Measurements from ENCODE around the gene DLGAP3.
A peak's percentile ranks its signal among the peaks of the same experiment; 100 is the strongest.

Gene DLGAP3

DNA sequence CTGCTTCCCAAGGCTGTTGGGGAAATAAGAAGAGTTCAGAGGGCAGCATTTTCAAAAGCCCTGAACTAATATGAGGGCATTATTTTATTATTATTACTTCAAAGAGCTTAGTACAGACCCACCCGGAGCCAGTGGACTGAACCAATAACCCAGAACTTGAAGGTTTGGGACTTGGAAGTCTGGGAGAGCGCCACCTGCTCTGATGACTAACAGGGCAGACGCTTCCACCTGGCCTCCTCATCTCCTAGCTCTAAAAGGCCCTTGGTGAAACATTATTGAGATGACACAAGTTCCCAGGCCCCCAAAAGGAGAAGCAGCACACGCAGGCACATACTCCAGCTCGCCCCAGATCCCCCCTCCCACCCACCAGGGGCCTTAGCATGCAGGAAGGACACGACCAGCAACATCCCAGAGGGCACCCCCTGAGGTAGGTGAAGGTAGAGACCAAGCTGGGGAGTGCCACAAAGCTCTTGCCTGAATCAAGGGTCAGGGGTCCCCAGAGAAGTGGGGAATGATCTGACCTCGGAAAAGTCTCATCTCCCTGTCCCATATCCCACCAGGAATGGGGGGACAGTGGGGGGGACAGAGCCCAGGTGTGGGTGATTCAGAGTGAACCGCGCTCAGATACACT is 1.3 kb downstream of the DLGAP3 start:
- no peak for DNase-seq

DNA sequence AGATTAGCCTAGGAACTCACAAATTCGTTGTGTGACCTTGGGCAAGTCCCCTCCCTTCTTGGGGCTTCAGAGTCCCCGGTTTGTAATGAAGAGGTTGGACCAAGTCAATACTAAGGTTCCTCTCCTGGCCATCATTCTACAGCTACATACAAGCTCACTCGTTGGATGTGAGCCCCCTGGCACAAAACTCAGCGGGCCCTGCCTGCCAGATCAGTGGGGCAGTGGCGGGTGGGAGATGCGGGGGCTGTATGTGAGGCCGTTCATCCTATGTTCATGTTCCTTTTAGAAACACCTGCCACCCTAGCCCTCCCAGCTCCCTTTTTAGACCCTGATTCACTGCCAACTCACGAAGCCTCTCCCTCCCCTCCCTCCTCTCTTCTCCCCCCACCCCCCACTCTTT is 2.1 kb downstream of the DLGAP3 start:
- DNase-seq, result no peak

DNA sequence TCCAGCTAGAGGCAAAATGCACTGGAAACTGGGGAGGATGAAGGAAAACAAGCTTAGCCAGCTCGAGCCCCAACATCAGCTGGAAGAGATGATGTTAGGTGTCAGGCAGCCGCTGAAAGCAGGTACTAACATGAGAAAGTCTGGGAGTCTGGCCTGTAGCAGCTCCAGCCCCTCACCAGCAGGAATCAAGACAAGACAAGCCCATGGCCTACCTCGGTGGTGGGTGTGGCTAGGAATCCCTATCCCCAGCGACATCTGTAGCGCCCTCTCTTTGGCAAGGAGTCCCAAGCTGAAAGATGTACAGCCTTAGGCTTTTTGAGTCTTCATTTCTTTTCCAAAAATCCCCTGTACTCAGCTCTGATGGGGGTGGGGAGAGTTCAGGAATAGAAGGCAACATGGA is 2.6 kb downstream of the DLGAP3 start:
- no peak for DNase-seq

DNA sequence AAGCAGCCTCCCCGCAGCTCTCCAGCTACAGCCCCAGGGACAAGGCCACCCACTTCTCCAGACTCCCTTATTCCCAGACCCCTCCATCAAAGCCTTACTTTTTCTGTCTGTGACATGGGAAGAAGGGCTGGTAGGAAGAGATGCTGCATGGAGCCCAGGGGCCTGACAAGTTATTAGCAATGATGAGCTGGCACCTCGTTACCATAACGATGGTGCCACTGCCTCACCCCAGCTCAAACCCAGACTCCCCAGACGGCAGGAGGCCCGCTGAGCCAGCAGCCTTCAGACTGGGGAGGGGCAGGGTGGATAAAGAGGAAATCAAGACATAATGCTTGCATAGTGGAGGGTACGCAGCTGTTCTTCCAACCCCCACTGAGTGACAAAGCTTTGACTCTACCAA is 3.3 kb downstream of the DLGAP3 start:
- no peak for DNase-seq

DNA sequence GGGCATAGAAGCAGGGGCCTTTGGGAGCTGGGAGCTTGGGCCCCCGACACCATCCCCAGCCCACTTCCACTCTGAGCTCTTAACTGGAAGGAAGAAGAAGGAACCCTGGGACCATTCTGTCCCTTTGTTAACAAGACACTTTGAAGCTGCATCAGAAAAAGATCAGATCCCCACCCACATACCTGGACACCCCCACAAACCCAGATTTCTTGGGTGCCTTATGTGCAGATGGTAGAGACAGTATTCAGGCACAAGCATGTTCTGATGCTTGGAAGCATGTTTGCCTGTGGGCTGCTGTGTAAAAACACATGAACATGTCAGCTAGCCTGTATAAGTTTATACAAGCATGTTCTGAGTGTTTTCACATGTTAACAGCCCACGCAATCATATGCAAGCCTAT is 3.7 kb downstream of the DLGAP3 start:
- no peak for DNase-seq

DNA sequence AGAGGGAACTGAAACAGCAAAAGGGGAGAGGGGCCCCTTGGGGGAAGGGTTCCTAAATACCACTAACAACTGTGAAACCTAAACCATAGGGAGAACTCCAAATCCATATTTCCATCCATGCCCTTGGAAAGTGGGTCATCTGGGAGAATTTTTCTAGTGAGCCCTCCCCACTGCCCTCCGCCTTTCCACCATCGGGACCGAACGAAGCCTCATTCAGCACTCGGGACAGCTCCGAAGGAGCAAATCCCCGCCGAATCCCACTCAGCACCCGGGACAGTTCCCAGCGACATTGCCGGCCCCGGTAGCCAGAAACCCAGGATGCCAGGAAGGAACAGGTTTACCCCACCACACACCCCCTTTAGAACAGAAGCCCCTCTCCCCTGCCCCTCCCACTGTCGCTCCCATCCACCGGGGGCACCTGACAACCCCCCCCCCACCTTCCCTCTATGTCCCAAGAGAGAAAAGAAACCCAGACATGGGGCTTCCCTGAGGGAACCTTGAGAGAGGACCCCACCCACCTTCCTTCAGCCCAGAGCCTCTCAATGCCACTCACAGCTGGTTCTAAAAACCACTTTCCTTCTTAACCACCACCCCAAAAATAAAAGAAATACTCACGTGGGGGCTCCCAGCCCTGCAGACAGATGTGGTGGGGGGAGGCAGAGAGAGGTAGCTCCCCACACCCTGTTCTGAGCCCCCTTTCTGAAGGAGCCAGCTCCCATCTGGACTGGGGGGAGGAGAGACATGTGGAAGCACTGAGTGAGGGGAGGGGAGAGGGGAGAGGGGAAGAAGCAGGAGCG is 4.5 kb downstream of the DLGAP3 start:
- peak; percentile 50 to 71 for DNase-seq

DNA sequence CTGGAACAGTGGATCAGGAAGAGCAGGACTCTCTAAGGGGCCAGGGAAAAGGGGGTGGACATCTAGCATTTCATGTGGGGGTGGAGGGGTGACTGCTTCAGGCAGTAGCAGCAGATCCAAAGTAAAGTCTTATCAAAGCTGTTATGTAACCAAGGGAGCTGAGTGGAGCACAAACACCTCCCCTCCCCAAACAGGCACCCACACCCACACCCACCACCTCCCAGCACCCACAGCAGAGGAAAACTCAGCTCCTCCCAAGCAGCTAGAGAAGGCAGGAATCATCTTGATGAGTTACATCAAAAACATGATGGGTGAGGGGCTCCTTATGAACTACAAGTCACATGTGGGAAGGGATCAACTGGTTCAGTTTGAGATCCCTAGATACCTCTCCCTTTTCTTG is 6.0 kb downstream of the DLGAP3 start:
- no peak for DNase-seq

DNA sequence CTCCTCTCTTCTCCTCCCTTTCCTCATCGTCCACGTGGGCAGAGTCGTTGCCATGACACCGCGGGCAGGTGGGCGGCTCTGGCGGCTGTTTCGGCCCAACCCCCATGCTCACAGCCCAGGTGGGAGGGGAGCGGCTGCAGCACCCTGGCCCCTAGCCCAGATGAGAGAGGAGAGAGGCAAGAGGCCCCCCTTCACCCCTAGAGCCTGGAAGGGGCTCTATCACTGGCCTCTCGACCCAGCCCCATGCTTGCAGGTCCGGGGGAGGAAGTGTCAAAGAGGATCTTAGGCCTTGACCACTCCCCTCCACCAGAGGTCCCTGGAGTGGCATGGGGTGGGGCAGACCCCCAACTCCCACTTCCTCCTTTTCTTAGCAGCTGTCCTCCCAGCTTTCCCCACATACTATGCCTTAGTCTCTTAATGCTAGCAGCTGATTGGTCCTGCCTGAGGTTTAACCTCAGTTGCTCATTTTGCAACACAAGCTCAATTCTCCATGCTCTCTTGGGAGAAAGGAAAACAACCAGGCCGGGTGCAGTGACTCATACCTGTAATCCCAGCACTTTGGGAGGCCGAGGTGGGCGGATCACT is 10.4 kb downstream of the DLGAP3 start:
- peak; percentile 70 to 81 for DNase-seq

DNA sequence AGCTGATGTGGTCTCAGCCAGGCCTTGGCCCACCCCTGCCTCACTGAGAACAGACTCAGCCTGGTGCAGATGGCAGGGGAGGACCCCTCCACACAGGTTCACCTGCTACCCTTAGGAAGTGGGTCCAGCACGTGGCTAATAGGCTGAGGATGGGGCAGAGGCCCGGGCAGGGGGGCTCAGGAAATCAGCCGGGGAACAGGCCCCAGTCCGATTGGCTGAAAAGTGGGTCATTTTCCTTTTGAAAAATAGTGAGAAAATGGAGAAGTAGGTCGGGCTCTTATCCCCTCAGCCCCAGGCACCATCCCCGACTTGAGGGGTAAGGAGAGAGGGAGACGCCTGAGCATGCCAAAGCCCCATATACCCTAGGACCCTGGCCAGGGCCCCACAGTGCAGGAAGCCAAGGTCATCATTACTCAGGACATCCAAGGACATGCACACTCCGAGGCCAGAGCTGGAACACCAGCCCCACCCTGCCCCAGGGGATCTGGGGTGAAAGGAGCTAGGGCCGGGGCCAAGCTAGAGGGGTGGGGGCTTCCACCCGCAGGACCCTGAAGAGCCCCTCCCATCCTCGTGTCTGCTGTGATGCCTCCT is 11.0 kb downstream of the DLGAP3 start:
- DNase-seq, result no peak

DNA sequence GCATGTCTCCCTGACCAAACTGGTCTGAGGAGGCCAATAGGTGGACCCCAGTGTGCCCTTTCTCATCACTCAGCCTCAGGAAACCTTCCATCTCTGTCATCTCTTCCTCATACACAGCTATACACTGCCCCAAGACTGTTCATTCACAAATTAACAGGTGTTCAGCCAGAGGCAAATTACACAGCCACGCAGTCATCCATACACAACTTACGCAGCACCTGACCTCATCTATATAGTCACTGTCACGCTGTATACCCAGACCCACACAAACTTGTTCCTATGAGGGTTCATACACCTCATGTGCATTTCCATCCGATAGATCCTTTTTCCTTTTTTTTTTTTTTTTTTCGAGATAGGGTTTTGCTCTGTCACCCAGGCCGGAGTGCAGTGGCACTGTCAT is 12.4 kb downstream of the DLGAP3 start:
- DNase-seq, result no peak

DNA sequence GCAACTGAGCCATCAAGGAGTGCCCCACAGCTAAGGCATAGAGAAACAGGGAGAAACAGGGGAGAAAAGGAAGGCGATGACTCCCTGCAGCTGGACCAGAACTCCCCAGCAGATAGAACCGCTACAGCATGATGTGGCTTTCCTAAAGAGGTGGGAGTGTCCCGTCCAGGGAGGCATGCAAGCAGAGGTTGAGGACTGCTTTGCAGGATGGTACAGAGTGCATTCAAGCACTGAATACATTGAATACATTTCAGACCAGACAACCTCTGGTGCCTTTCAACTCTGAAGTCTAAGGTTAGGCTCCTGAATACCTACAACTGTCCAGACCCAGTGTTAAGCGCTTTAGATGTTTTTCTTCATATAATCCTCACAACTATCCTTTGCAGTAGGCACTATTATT is 13.3 kb downstream of the DLGAP3 start:
- no peak for DNase-seq

DNA sequence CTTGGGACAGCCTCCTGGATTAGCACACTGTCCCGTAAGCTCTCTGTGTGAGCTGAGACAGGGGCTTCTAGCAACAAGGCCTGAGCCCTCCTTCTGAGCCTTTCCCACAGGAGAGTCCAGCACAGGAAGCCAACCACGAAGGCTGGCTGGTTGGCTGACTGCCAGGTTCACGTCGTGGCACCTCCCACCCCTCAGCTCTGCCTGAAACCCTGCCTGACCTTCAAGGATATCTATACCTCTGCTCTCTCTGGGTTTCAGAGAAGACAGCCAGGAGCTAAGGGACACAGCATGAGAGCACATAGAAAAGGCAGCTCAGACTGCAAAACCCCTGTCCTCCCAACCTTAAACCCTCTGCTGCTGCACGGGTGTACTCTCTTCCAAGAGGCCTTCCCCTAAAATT is 13.9 kb downstream of the DLGAP3 start:
- no peak for DNase-seq

DNA sequence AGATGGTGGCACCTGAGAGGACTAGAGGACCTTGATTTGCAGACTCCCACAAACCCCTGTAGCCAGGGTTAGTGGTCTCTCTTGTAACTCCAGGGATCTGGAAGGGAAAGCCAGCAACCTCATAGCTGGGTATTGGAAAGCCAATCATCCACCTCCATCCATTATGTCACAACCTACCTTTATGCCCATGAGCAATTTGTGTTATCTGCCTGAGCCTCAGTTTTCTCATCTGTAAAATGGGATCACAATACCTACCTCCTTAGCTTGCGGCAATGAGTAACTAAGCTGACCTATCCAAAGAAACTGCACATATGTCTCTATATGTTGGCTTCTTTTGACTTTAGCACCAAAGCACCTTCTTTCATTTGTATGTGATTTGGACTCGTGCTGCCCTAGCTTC is 14.5 kb downstream of the DLGAP3 start:
- DNase-seq, result no peak

DNA sequence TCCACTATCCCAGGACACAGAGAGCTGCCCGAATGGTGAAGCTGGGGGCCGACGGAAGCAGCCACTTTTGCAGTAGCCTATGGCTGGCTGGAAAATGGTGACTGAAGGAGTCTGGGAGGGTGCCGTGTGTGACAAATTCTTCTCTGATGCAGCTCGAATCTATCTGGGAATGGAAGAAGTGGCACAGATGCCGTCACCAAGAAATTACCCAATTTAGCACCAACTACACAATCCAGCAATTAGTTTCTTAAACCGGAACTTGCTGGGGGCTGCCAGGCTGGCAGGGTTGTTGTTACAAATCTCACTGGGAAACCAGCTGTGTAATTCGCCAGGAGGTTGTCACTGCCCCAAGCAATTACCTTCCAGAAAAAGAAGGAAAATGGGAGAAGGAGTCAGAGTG is 18.0 kb downstream of the DLGAP3 start:
- no peak for DNase-seq

DNA sequence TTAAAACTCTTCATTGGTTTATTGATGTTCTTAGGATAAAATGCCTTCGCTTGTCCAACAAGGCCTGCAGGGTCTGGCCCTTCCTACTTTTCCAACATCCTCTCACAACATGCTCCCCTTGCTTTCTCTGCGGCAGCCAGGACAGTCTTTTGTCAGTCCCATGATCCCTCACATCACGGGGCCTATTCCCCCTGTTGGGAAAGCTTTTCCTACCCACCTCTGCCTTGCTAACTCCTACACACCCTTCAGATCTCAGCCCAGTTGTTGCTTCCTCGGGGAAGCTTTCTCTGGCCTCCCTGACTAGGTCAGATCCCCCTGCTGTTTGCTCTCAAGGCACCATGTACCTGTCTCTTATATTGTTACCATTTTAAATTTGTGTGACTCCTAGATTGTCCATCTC is 19.0 kb downstream of the DLGAP3 start:
- DNase-seq, result no peak

DNA sequence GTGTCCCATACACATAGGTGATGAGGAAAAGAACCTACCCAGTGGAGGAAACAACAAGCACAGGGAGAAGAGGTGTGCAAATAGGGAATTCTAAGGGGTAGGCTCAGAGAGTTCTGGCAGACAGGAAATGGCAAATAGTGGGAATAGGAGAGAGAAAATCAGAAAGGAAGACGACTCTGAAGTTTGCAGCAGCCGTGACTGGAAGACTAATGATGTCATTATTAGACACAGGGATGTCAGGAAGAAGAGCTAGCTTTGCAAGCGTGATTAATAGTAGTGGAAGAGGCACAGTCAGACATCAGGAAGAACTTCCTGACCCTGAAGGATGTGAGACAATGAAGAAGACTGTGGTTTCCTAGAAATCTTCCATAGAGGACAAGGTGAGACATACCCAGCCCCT is 21.1 kb downstream of the DLGAP3 start:
- DNase-seq, result no peak

DNA sequence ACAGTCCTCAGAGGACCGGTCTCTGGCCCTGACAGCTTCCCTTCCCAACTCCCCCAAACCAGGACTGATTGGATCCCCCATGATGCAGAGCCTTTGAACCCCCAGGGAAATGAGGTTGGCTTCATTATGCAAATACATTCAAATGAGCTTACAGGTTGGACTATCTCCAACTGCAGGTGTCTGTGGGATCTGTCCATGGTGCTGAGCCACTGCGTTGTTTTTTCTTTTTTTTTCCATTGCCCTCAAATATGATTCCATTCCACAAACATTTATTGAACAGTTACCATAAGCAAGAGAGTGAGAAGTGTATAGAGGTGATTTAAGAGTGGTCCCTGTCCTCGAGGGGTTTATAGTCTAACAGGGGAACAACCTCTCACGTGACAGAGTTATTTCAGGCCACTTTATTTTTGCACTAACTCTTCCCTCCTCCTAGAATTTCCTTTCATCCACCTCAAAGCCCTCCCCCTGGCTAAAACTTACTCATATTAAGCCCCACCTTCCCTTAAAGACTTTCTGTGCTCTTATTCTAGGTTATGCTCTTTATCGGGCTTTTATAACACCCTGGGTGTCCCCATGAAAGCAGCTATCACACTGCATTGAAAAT is 21.9 kb downstream of the DLGAP3 start:
- DNase-seq, result no peak

DNA sequence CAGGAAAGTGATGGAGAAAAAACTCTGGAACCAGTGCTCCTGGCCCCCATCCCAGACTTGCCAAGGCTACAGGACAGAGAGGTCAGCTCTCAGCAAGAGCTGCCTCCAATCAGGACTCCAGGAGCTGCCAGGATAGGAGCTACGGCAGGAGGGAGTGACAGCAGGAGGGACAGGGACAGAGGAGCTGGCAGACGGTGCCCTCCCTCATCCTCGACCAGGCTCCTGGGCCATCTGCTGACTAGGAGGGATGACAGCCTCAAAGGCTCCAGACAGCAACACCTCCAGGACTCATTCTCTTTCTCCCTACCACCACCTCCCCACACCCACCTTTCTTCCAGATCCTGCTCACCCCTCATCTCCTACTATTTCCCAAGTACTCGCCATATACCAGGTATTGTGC is 22.7 kb downstream of the DLGAP3 start:
- DNase-seq, result no peak

DNA sequence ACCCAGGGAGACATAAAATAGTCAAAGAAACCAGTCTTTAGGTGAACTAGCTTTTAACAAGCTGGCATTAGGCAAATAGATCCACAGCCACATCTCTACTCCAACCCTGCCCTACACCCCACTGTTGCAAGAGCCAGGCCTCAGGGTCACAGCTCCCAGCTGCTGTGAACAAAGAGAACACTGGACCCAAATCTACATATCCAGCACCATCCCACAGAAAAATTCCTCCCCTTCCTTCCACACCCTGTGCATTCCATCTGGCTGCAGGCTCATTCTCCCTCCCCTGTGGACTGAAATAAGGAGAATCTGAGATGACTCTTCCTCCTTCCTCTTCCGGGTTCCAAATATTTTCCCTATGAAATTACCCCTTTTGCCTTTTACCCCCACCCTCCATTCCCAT is 23.2 kb downstream of the DLGAP3 start:
- DNase-seq, result no peak

DNA sequence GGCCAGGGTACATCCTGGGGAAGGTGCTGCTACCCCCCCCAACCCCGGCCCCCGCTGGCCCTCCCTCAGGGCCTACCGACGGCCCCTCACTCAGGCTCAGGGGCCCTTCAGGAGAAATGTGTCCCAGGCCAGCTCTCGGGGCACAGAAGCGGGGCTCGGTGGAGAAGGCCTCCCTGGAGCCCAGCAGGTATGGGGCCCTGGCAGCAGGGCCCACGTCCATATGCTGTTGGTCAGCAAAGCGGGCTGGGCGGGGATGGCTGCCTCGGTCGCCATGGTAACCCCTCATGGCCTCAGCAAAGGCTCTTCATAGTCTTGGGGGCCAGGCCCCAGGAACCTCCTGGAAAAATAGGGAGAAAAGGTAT is 24.4 kb downstream of the DLGAP3 start:
- no peak for DNase-seq

DNA sequence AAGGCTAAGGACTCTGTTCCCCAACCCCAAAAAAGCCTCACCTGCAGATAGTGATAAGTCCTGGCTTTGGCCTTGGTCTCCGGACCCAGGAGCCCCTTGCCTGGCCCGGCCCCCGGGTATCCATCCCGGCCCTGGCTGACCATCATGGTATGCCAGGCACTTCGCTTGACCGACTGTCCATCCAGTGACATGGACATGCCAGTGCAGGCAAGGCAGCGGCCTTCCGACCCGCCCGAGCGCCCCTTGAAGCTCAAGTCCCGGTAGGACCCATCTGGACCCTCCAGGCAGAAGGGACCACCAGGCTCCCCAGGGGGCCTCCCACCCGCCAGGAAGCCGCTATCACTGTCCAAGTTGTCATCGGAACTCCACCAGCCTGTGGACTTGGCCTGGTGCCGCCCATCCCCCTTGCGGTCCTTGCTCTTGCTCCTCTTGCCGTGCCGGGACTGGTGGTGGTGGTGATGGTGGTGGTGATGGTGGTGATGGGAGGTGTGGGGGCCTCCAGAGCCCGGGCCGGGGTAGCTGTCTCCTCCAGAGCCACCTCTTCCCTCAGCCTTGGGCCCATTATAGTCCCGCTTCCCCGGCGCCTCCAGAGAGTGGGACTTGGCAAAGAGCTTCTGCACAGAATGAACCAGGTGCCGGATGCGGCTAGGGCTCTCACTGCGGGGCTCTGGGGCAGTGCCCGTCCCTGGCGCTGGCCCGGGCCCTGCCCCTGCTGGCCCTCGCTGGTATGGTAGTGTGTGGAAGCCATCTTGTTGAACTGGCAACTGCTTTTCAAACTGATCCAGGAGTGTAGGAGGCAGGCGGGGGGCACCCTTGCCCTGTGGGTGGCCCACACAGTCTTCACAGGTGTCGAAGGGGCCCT is 25.0 kb downstream of the DLGAP3 start:
- DNase-seq, result no peak

DNA sequence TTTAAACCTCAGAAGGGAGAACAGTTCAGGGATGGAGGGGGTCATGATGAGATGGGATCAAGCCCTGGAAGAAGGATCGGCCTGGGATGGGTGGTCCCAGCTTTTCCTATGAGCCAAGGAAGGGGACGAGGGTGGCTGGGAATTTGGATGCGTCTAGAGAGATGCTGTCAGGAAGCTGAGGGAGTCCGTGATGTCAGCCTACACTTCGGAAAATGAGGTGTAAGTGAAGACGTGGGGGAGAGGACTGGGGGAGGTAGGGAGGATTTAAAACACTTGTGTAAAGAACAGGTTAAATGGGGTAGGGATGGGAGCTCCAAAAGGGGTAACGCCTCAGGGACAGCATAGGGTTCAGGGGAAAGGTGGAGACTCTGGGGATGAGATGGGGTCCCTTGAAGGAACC is 27.5 kb downstream of the DLGAP3 start:
- DNase-seq, result no peak

Data from inflammatory macrophage (primary cell).